Endodermal cell (in vitro differentiated cells): ENCODE measurements around the gene UBE2QL1. TPM values are rescaled to one million over a fixed set of nuclear protein-coding genes. Genes with fewer than 3 reads are reported as not detected.

Source experiments
- DNase-seq: peaks from one replicate; pipeline ENCODE4 v3.0.0-alpha.2; 2017
- H3K27ac ChIP-seq: 2 replicates; pipeline ENCODE4 v1.5.1; 2013; ENCODE audit warnings: mild to moderate bottlenecking, low read depth, low read length, moderate library complexity
- H3K27me3 ChIP-seq: 2 replicates; pipeline ENCODE4 v1.6.1; 2013; ENCODE audit warnings: mild to moderate bottlenecking, low read length, moderate library complexity; ENCODE audit not compliant: insufficient read depth, control insufficient read depth, poor library complexity, severe bottlenecking
- H3K36me3 ChIP-seq: 2 replicates; pipeline ENCODE4 v1.7.0; 2013; ENCODE audit warnings: mild to moderate bottlenecking, low read length, moderate library complexity; ENCODE audit not compliant: control insufficient read depth, insufficient read depth
- H3K4me1 ChIP-seq: one replicate; pipeline ENCODE4 v1.7.0; 2013; ENCODE audit warnings: low read length; ENCODE audit not compliant: control insufficient read depth, insufficient read depth
- H3K4me3 ChIP-seq: 2 replicates; pipeline ENCODE4 v1.5.1; 2013; ENCODE audit warnings: mild to moderate bottlenecking, low read length, moderate library complexity
- H3K9ac ChIP-seq: 2 replicates; pipeline ENCODE4 v1.6.1; 2013; ENCODE audit warnings: mild to moderate bottlenecking, low read length, moderate library complexity; ENCODE audit not compliant: poor library complexity, severe bottlenecking; ENCODE audit errors: extremely low read depth
- H3K9me3 ChIP-seq: 2 replicates; pipeline ENCODE4 v1.6.1; 2013; ENCODE audit warnings: mild to moderate bottlenecking, low read length, moderate library complexity; ENCODE audit not compliant: control insufficient read depth
- H3K27ac Mint-ChIP-seq: 2 replicates; pipeline ENCODE4 v1.8.0; 2020; ENCODE audit warnings: mixed read lengths
- H3K27me3 Mint-ChIP-seq: 2 replicates; pipeline ENCODE4 v1.8.0; 2021; ENCODE audit warnings: mild to moderate bottlenecking, mixed read lengths; ENCODE audit not compliant: insufficient read depth
- H3K36me3 Mint-ChIP-seq: 2 replicates; pipeline ENCODE4 v1.8.0; 2020; ENCODE audit warnings: low read depth, mixed read lengths
- H3K4me1 Mint-ChIP-seq: 2 replicates; pipeline ENCODE4 v1.8.0; 2020; ENCODE audit warnings: mixed read lengths
- H3K4me3 Mint-ChIP-seq: 2 replicates; pipeline ENCODE4 v1.8.0; 2020; ENCODE audit warnings: mild to moderate bottlenecking, moderate library complexity, mixed read lengths
- H3K9me3 Mint-ChIP-seq: 2 replicates; pipeline ENCODE4 v1.8.0; 2020; ENCODE audit warnings: mild to moderate bottlenecking, mixed read lengths
- WGBS, 2 experiments: methylation state at CpG; one replicate each; pipeline versions ENCODE4 v1.1.5 to v1.1.7; 2013; ENCODE audit warnings: missing lambda C conversion rate in 2 of 2, mixed read lengths in 1 of 2; ENCODE audit not compliant: insufficient coverage in 1 of 2, insufficient read length in 1 of 2; 5-methylcytosine and 5-hydroxymethylcytosine counted together
- total RNA-seq, 2 donors: library from RNA; stranded (reverse); fragmentation: NEBNext Ultra II Directional in 1 of 2; extraction: Animal tissue kit (Norgen Biotek cat#: 25700) in 1 of 2; gene quantifications; 2 replicates in 1 of 2; 3 replicates in 1 of 2; pipeline ENCODE4 v1.2.1, GENCODE V29; 2021
- TF ChIP-seq, protein P1 (sequence below): fragments of 200-600 bp; sonication (generic); conservative IDR thresholded peaks from 2 replicates; pipeline ENCODE4 v1.5.0; 2021; ENCODE audit warnings: antibody characterized with exemption, mild to moderate bottlenecking

UBE2QL1 gene
- total RNA-seq, 2 donors from 2014 or later = 0.11 TPM; not detected in 1

DNA sequence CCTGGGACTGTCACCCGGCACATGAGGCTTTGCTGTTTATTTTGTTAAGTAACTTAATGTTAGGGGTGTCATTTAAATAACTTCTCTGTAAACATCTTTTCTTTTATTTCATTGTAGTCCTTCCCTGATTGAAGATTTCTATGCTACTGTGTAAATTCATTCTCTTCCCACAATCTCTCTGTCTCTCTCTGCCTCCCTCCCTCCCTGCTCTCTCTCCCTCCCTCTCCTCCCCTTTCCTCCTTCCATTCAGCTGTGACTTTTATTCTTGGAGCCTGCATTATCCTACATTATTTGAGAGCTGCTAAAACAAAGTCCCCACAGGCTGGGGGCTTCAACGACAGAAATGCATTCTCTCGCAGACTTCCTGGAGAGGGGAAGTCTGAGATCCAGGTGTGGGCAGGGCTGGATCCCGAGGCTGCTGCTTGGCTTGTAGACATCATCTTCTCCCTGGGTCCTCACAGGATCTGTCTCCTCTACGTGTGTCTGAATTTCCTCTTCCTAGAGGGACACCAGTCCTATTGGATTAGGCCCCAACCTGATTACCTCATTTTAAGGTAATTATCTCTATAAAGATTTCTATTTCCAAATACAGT lies 18.4 kb downstream of the UBE2QL1 start:
- Mint-ChIP-seq H3K36me3 (no peaks in the 10 kb centered on the region), H3K27ac (no peak overlapping the region), H3K4me3 (no peak overlapping the region), H3K27me3 (peaks cover 37% of the 10 kb centered on the region), H3K9me3 (peaks cover 5% of the 10 kb centered on the region), H3K4me1 (no peaks in the 10 kb centered on the region)
- no peaks in the 10 kb centered on the region for H3K9me3 ChIP-seq
- H3K27ac ChIP-seq = no peak overlapping the region
- H3K9ac ChIP-seq = no peak overlapping the region
- no peaks in the 10 kb centered on the region for H3K36me3 ChIP-seq
- H3K4me1 ChIP-seq = no peaks in the 10 kb centered on the region
- 57 to 64% methylated on average over 4 to 5 of the region's 5 CpGs for WGBS, 2 experiments
- peak; percentile 56 for DNase-seq
- H3K4me3 ChIP-seq = no peak overlapping the region
- TF ChIP-seq, protein P1, sequence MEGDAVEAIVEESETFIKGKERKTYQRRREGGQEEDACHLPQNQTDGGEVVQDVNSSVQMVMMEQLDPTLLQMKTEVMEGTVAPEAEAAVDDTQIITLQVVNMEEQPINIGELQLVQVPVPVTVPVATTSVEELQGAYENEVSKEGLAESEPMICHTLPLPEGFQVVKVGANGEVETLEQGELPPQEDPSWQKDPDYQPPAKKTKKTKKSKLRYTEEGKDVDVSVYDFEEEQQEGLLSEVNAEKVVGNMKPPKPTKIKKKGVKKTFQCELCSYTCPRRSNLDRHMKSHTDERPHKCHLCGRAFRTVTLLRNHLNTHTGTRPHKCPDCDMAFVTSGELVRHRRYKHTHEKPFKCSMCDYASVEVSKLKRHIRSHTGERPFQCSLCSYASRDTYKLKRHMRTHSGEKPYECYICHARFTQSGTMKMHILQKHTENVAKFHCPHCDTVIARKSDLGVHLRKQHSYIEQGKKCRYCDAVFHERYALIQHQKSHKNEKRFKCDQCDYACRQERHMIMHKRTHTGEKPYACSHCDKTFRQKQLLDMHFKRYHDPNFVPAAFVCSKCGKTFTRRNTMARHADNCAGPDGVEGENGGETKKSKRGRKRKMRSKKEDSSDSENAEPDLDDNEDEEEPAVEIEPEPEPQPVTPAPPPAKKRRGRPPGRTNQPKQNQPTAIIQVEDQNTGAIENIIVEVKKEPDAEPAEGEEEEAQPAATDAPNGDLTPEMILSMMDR = no peak
- H3K27me3 ChIP-seq = peaks cover 39% of the 10 kb centered on the region

DNA sequence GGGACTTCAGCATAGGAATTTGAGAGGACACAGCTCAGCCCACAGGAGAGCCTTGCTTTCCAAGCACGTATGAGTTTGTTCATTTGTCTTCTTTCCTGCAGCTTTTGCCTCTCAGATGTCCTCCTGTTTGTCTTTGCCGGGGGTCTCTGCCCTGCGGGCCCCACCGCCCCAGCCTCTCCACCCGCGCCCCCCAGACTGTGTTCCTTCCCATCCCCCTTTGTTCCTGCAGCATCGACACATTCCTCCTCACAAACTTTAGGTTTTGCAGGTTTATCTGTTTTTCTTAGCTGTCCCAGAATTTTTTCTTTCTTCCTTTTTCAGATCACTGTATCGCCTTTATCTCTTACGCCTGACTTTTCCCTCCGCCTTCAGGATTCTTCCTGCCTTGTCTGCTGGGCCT lies 18.9 kb downstream of the UBE2QL1 start:
- Mint-ChIP-seq H3K4me3 (no peak overlapping the region), H3K27ac (no peak overlapping the region), H3K9me3 (peaks cover 5% of the 10 kb centered on the region), H3K27me3 (peaks cover 38% of the 10 kb centered on the region), H3K36me3 (no peaks in the 10 kb centered on the region), H3K4me1 (no peaks in the 10 kb centered on the region)
- H3K4me1 ChIP-seq = no peaks in the 10 kb centered on the region
- WGBS, 2 experiments = 77 to 83% methylated on average over 5 to 10 of the region's 10 CpGs
- H3K27me3 ChIP-seq = peaks cover 33% of the 10 kb centered on the region
- peak; percentile 41 for DNase-seq
- TF ChIP-seq, protein P1 = no peak
- H3K4me3 ChIP-seq = no peak overlapping the region
- H3K27ac ChIP-seq = no peak overlapping the region
- H3K36me3 ChIP-seq = no peaks in the 10 kb centered on the region
- H3K9ac ChIP-seq = no peak overlapping the region
- H3K9me3 ChIP-seq = no peaks in the 10 kb centered on the region

DNA sequence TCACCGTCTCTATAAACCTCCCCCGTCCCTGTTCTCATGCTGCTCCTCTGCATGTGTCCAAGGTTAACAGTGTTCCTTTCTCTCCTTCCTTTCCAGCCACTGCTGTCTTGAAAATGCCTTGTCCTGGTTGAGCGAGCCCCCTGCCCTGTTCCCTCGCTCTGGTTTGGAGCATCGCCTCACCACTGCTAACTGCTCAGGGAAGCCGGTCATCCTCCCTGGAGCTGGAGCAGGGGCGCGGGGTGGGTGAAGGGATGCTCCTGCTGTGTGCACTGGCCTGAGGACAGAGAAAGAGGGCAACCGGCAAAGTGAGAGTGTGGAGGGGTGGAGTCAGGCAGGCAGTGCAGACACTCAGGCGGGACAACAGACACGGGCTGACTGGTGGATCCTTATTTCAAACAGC lies 19.4 kb downstream of the UBE2QL1 start:
- TF ChIP-seq, protein P1 = no peak
- Histone ChIP-seq H3K27ac (no peak overlapping the region), H3K9me3 (no peaks in the 10 kb centered on the region), H3K36me3 (no peaks in the 10 kb centered on the region), H3K27me3 (peaks cover 28% of the 10 kb centered on the region), H3K4me3 (no peak overlapping the region), H3K9ac (no peak overlapping the region), H3K4me1 (no peaks in the 10 kb centered on the region)
- Mint-ChIP-seq H3K4me1 (no peaks in the 10 kb centered on the region), H3K27me3 (peaks cover 42% of the 10 kb centered on the region), H3K36me3 (no peaks in the 10 kb centered on the region), H3K9me3 (peaks cover 5% of the 10 kb centered on the region), H3K27ac (no peak overlapping the region), H3K4me3 (no peak overlapping the region)
- 42 to 57% methylated on average over 3 to 11 of the region's 11 CpGs for WGBS, 2 experiments
- peak; percentile 57 for DNase-seq
